Nephron progenitor cell (in vitro differentiated cells): ENCODE measurements around the gene TIGD1.
A peak's percentile ranks its signal among the peaks of the same experiment; 100 is the strongest.
"Not testable (repeated sequence)": the region's sequence is repeated elsewhere in the genome, so short reads cannot be mapped to it uniquely, and the experiment has no call there.

Source experiments
- DNase-seq: peaks from one replicate; pipeline ENCODE4 v3.0.0; 2021
- H3K27ac Mint-ChIP-seq: 2 replicates; pipeline ENCODE4 v1.8.0; 2021; ENCODE audit warnings: mild to moderate bottlenecking, moderate library complexity, mixed read lengths
- H3K27me3 Mint-ChIP-seq: 2 replicates; pipeline ENCODE4 v1.8.0; 2021; ENCODE audit warnings: mild to moderate bottlenecking, low read depth, mixed read lengths; ENCODE audit not compliant: poor library complexity
- H3K36me3 Mint-ChIP-seq: 2 replicates; pipeline ENCODE4 v1.8.0; 2021; ENCODE audit warnings: low read depth, mixed read lengths
- H3K4me1 Mint-ChIP-seq: 2 replicates; pipeline ENCODE4 v1.8.0; 2021; ENCODE audit warnings: mixed read lengths
- H3K4me3 Mint-ChIP-seq: 2 replicates; pipeline ENCODE4 v1.8.0; 2021; ENCODE audit warnings: mild to moderate bottlenecking, moderate library complexity, mixed read lengths
- H3K9me3 Mint-ChIP-seq: 2 replicates; pipeline ENCODE4 v1.8.0; 2021; ENCODE audit warnings: mild to moderate bottlenecking, moderate library complexity, mixed read lengths
- CTCF ChIP-seq: fragments of 200-600 bp; sonication (generic); IDR thresholded peaks from 2 replicates; pipeline ENCODE4 v1.5.0; 2021; ENCODE audit warnings: antibody characterized with exemption

The TIGD1 gene

GRCh38 chr2:232574674-232575403, 24.5 kb upstream of the TIGD1 start:
- Mint-ChIP-seq H3K36me3 (peaks cover 73% of the 10 kb centered on the region), H3K27ac (peak overlapping the region; percentile 71), H3K4me1 (peaks cover 11% of the 10 kb centered on the region), H3K27me3 (no peaks in the 10 kb centered on the region), H3K4me3 (no peak overlapping the region), H3K9me3 (no peaks in the 10 kb centered on the region)
- DNase-seq = no peak
- TF ChIP-seq CTCF = no peak

GRCh38 chr2:232573771-232574435, 23.5 kb upstream of the TIGD1 start:
- Mint-ChIP-seq H3K36me3 (peaks cover 80% of the 10 kb centered on the region), H3K27me3 (no peaks in the 10 kb centered on the region), H3K4me3 (no peak overlapping the region), H3K4me1 (peaks cover 11% of the 10 kb centered on the region), H3K27ac (peak overlapping the region; percentile 71), H3K9me3 (no peaks in the 10 kb centered on the region)
- no peak for TF ChIP-seq CTCF
- DNase-seq = no peak

- no peaks in the 10 kb centered on the region for H3K27me3 Mint-ChIP-seq
- TF ChIP-seq CTCF = no peak
These were observed 22.7 kb upstream of the TIGD1 start for GRCh38 chr2:232573042-232573441.

GRCh38 chr2:232571026-232571474, 20.7 kb upstream of the TIGD1 start:
- H3K4me1 Mint-ChIP-seq = peaks cover 11% of the 10 kb centered on the region
- TF ChIP-seq CTCF = no peak
- no peaks in the 10 kb centered on the region for H3K27me3 Mint-ChIP-seq
- no peak overlapping the region for H3K27ac Mint-ChIP-seq
- H3K36me3 Mint-ChIP-seq = peaks cover 82% of the 10 kb centered on the region
- no peak for DNase-seq
- H3K4me3 Mint-ChIP-seq = no peak overlapping the region
- no peaks in the 10 kb centered on the region for H3K9me3 Mint-ChIP-seq

More at GRCh38 chr2:232573042-232573441, 22.7 kb upstream of the TIGD1 start:
- no peak overlapping the region for H3K4me3 Mint-ChIP-seq
- DNase-seq = no peak
- no peak overlapping the region for H3K27ac Mint-ChIP-seq
- H3K9me3 Mint-ChIP-seq = no peaks in the 10 kb centered on the region
- H3K36me3 Mint-ChIP-seq = peaks cover 80% of the 10 kb centered on the region
- peaks cover 11% of the 10 kb centered on the region for H3K4me1 Mint-ChIP-seq

- H3K4me1 Mint-ChIP-seq = peaks cover 11% of the 10 kb centered on the region
- not testable (repeated sequence) for DNase-seq, H3K4me3 Mint-ChIP-seq, H3K27me3 Mint-ChIP-seq, H3K9me3 Mint-ChIP-seq, H3K27ac Mint-ChIP-seq
- peaks cover 83% of the 10 kb centered on the region for H3K36me3 Mint-ChIP-seq
These were observed 20.1 kb upstream of the TIGD1 start for GRCh38 chr2:232570481-232570880.

- Mint-ChIP-seq H3K4me1 (peaks cover 11% of the 10 kb centered on the region), H3K4me3 (no peak overlapping the region), H3K36me3 (peaks cover 83% of the 10 kb centered on the region), H3K27ac (no peak overlapping the region), H3K27me3 (no peaks in the 10 kb centered on the region), H3K9me3 (no peaks in the 10 kb centered on the region)
- no peak for DNase-seq
- TF ChIP-seq CTCF = no peak
These were observed 19.2 kb upstream of the TIGD1 start for GRCh38 chr2:232569541-232569940.
